Heart right ventricle (tissue), 16 donors: ENCODE data around the gene OPRPN. TPM values are rescaled to one million over a fixed set of nuclear protein-coding genes. Genes with fewer than 3 reads are reported as not detected.

ENCODE experiments used
- ATAC-seq, 8 donors: fragments of 200-7000 bp; cut with Tn5 transposase; one replicate each; pipeline ENCODE4 v1.9.1; 2020; ENCODE audit warnings: mild to moderate bottlenecking in 8 of 8, moderate library complexity in 8 of 8, moderate number of reproducible peaks in 1 of 8
- DNase-seq, 2 donors: peaks; one replicate each; pipeline ENCODE4 v3.0.0-alpha.2; 2020
- H3K27ac ChIP-seq, 10 donors: fragments of 200-600 bp; sonication (generic) in 2 of 10; one replicate each; pipeline versions ENCODE4 v1.5.0 to v1.8.0; 2020 to 2022; ENCODE audit warnings: mild to moderate bottlenecking in 3 of 10
- H3K27me3 ChIP-seq, 7 donors: fragments of 200-600 bp; one replicate each; pipeline ENCODE4 v1.8.0; 2021 to 2022; ENCODE audit warnings: mild to moderate bottlenecking in 2 of 7
- H3K36me3 ChIP-seq, 9 donors: fragments of 200-600 bp; sonication (generic) in 1 of 9; one replicate each; pipeline versions ENCODE4 v1.5.0 to v1.8.0; 2020 to 2022; ENCODE audit warnings: mild to moderate bottlenecking in 2 of 9
- H3K4me1 ChIP-seq, 9 donors: fragments of 200-600 bp; sonication (generic) in 1 of 9; one replicate each; pipeline versions ENCODE4 v1.5.0 to v1.8.0; 2020 to 2022; ENCODE audit warnings: mild to moderate bottlenecking in 4 of 9
- H3K4me3 ChIP-seq, 10 donors: fragments of 200-600 bp; sonication (generic) in 2 of 10; one replicate each; pipeline versions ENCODE4 v1.5.0 to v1.8.0; 2020 to 2022; ENCODE audit warnings: mild to moderate bottlenecking in 7 of 10, moderate library complexity in 2 of 10
- H3K9me3 ChIP-seq, 11 donors: fragments of 200-600 bp in 10 of 11; sonication (generic) in 2 of 11; one replicate each; pipeline versions ENCODE4 v1.5.0 to v1.8.0; 2013 to 2022; ENCODE audit warnings: mild to moderate bottlenecking in 2 of 11, control low read depth in 1 of 11, moderate library complexity in 1 of 11
- WGBS, 2 donors: extraction: QIAGEN DNeasy Blood & Tissue Kit; methylation state at CpG; one replicate each; pipeline ENCODE4 v1.1.7; 2013; ENCODE audit warnings: inconsistent platforms in 1 of 2; 5-methylcytosine and 5-hydroxymethylcytosine counted together
- intact Hi-C, 10 donors: fragments of 100-400 bp; cut with DNase I; formaldehyde crosslinking; loops; one replicate each; pipeline versions ENCODE4 v1.11.1 to v1.14.2; 2022
- polyA plus RNA-seq, 2 donors: library from polyadenylated mRNA; stranded (reverse); fragments of 200-250 nt; gene quantifications; one replicate each; pipeline ENCODE4 v1.2.3, GENCODE V29; 2013
- total RNA-seq, 10 donors: library from RNA; stranded (reverse); fragmentation: NEBNext Ultra II Directional in 3 of 10; extraction: Animal tissue kit (Norgen Biotek cat#: 25700) in 3 of 10; gene quantifications; one replicate each; pipeline versions ENCODE4 v1.2.1 to v1.2.4, GENCODE V29; 2021 to 2023
- TF ChIP-seq, protein P1 (sequence below), 9 donors: fragments of 200-600 bp; sonication (generic) in 2 of 9; IDR thresholded peaks; one replicate each; pipeline versions ENCODE4 v1.5.0 to v1.8.0; 2021 to 2022; ENCODE audit warnings: antibody characterized with exemption in 9 of 9, mild to moderate bottlenecking in 5 of 9, moderate library complexity in 1 of 9
- donor health status: Arrhythmogenic right ventricular cardiomyopathy.
- donor health status: ischemic (EF 13 %, LVEDD 7.1; RV severe dilation, severe dysfunction).
- donor health status: healthy with polysubstance abuse.
- donor health status: DM: no; HTN: yes; CAD: no.
- donor health status: DM: no; HTN: no; CAD: no.
- donor health status: ischemic (EF 25% LVEDD 6.9; RV normal size, moderate dysfunction).
- donor health status: ischemic (EF 25% LVEDD 5.7; RV mildly dilated, moderate dysfunction).
- donor health status: healthy.
- donor health status: DM: yes; HTN: yes; CAD: no.
- donor health status: Ischemic cardiomyopathy.
- donor health status: ischemic (EF 35%, LVEDD 5.7; RV mildly dilated, moderate dysfunction).
- donor health status: nonischemic (EF 11% LVEDD 7.7; RV severe dilation, severe dysfunction).
- donor health status: DM: yes; HTN: yes; CAD: no.
- donor health status: PGD.
- donor health status: ischemic (EF 29% LVEDD 5.4; RV normal size, mild dysfunction).
- donor health status: nonischemic (EF 23%, LVEDD 6.1; RV moderate dilation, normal function).

The OPRPN gene
- total and polyA plus RNA-seq, 12 donors: not detected

GRCh38 chr4:70364002-70364401 lies 33.7 kb upstream of the OPRPN start:
- Histone ChIP-seq H3K36me3 (no peaks in the 10 kb centered on the region), H3K27ac (no peak overlapping the region), H3K9me3 (no peaks in the 10 kb centered on the region), H3K4me1 (no peaks in the 10 kb centered on the region), H3K27me3 (no peaks in the 10 kb centered on the region), H3K4me3 (no peak overlapping the region)
- 82 to 88% methylated on average over 5 of the region's 5 CpGs for WGBS, 2 donors
- DNase-seq (no peak), ATAC-seq (no peak)
- intact Hi-C loops: no loop called here
- TF ChIP-seq, protein P1, sequence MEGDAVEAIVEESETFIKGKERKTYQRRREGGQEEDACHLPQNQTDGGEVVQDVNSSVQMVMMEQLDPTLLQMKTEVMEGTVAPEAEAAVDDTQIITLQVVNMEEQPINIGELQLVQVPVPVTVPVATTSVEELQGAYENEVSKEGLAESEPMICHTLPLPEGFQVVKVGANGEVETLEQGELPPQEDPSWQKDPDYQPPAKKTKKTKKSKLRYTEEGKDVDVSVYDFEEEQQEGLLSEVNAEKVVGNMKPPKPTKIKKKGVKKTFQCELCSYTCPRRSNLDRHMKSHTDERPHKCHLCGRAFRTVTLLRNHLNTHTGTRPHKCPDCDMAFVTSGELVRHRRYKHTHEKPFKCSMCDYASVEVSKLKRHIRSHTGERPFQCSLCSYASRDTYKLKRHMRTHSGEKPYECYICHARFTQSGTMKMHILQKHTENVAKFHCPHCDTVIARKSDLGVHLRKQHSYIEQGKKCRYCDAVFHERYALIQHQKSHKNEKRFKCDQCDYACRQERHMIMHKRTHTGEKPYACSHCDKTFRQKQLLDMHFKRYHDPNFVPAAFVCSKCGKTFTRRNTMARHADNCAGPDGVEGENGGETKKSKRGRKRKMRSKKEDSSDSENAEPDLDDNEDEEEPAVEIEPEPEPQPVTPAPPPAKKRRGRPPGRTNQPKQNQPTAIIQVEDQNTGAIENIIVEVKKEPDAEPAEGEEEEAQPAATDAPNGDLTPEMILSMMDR (IDR thresholded peaks at IDR 0.05): no peak

GRCh38 chr4:70365479-70365878 lies 32.3 kb upstream of the OPRPN start:
- intact Hi-C loops: no loop called here
- 32 to 61% methylated on average over 2 of the region's 2 CpGs for WGBS, 2 donors
- no peaks in the 10 kb centered on the region for H3K9me3 ChIP-seq

DNA sequence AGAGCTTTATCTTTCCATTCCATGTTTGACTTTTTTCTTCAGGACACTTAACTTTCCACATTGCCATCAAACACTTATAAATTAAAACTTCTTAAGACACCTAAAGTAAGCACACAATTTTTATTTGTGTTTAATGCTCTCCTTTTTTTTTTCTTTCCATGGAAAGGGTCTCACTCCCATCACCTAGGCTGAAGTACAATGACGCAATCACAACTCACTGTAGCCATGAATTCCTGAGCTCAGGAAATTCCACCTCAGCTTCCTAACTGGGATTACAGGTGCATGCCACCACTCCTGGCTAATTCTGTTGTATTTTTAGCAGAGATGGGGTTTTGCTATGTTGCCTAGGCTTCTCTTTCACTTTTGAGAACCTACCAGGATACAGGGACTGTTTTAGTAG lies 29.9 kb upstream of the OPRPN start:
- no peaks in the 10 kb centered on the region for H3K36me3 ChIP-seq
- ATAC-seq (no peak), DNase-seq (no peak)
- intact Hi-C loops: no loop called here
- no peak overlapping the region for H3K4me3 ChIP-seq
- TF ChIP-seq, protein P1 (IDR thresholded peaks at IDR 0.05): no peak
- no peaks in the 10 kb centered on the region for H3K4me1 ChIP-seq
- no peaks in the 10 kb centered on the region for H3K27me3 ChIP-seq
- no peaks in the 10 kb centered on the region for H3K9me3 ChIP-seq
- no peak overlapping the region for H3K27ac ChIP-seq
- 87 to 91% methylated on average over 1 of the region's 1 CpG for WGBS, 2 donors

More at GRCh38 chr4:70365479-70365878, 32.3 kb upstream of the OPRPN start:
- Histone ChIP-seq H3K36me3 (no peaks in the 10 kb centered on the region), H3K27me3 (no peaks in the 10 kb centered on the region), H3K27ac (no peak overlapping the region), H3K4me3 (no peak overlapping the region), H3K4me1 (no peaks in the 10 kb centered on the region)
- TF ChIP-seq, protein P1 (IDR thresholded peaks at IDR 0.05): no peak
- ATAC-seq (no peak), DNase-seq (no peak)

GRCh38 chr4:70371987-70372386 lies 25.8 kb upstream of the OPRPN start:
- Histone ChIP-seq H3K36me3 (no peaks in the 10 kb centered on the region), H3K9me3 (peaks cover 0 to 14% (median 0%) of the 10 kb centered on the region in 11 donors), H3K27me3 (no peaks in the 10 kb centered on the region), H3K27ac (no peak overlapping the region), H3K4me1 (no peaks in the 10 kb centered on the region), H3K4me3 (no peak overlapping the region)
- ATAC-seq (no peak), DNase-seq (no peak)
- WGBS, 2 donors: 83 to 85% methylated on average over 4 of the region's 4 CpGs
- intact Hi-C loops: no loop called here
- TF ChIP-seq, protein P1 (IDR thresholded peaks at IDR 0.05): no peak
